NCI-H1436 (cell line): Measurements from ENCODE around the gene KMT2A.
"Not testable (repeated sequence)": the region's sequence is repeated elsewhere in the genome, so short reads cannot be mapped to it uniquely, and the experiment has no call there.

Source experiments
- DNase-seq: peaks from one replicate; lab custom pipeline; 2025; lab: John Stamatoyannopoulos, UW

Gene KMT2A

DNA sequence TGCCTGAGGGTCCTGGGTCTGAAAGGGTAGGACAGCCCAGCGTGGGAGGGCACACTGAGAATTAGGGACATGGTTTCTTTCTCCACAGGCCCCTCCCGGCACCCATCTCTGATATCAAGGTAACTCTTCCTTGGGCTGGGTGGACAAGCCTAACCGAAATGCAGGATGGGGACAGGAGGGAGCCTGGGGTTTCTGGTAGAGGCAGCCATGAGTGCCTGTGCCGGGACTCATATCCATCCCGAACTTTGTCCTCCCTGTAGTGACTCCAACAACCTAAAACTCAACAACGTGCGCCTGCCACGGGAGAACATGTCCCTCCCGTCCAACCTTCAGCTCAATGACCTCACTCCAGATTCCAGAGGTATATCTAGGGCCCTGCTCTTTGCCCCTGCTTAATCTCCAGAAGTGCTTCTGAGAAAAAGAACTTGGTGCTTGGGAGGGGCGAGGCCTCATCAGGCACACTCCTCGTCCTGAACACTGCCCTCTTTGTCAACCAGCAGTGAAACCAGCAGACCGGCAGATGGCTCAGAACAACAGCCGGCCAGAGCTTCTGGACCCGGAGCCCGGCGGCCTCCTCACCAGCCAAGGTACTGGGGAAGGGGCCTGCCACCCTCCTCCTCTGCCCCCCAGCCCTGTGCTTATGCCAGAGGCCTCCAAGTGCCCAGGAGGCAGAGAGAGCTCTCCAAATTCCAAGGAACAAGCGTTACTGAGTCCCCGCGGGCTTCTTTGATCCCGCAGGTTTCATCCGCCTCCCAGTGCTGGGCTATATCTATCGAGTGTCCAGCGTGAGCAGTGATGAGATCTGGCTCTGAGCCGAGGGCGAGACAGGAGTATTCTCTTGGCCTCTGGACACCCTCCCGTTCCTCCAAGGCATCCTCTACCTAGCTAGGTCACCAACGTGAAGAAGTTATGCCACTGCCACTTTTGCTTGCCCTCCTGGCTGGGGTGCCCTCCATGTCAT is 97.8 kb downstream of the KMT2A start:
- DNase-seq = no peak

DNA sequence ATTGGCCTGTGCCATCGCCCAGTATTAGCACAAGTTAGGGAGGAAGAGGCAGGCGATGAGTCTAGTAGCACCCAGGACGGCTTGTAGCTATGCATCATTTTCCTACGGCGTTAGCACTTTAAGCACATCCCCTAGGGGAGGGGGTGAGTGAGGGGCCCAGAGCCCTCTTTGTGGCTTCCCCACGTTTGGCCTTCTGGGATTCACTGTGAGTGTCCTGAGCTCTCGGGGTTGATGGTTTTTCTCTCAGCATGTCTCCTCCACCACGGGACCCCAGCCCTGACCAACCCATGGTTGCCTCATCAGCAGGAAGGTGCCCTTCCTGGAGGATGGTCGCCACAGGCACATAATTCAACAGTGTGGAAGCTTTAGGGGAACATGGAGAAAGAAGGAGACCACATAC is 99.0 kb downstream of the KMT2A start:
- DNase-seq = no peak

DNA sequence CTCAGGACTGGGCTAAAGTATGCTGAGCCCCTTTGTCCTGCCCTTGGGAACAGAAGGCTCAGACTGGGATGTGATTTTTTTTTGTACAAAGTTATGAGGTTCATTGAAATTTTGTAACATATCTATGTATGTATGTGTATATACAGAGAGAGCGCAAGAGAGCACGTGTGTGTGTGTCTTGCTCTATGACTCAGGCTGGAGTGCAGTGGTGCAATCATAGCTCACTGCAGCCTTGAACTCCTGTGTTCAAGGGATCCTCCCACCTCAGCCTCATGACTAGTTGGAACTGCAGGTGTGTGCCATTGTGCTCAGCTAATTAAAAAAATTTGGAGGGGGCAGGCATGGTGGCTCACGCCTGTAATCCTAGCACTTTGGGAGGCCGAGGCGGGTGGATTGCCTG is 100.4 kb downstream of the KMT2A start:
- DNase-seq = no peak

DNA sequence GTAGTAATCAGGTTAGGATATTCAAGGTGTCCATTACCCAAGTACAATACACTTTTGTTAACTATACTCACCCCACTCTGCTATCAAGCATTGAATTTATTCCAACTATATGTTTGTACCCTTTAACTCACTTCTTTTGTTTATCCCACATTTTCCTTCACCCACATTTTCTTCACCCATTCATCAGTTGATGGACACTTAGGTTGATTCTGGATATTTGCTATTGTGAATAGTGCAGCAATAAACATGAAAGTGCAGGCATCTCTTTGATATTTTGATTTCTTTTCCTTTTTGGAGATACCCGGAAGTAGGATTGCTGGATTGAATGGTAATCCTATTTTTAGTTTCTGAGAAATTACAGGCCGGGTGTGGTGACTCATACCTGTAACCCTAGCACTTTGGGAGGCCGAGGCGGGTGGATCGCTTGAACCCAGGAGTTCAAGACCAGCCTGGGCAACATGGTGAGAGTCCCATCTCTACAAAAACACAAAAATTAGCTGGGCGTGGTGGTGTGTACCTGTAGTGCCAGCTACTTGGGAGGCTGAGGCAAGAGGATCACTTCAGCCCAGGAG is 101.2 kb downstream of the KMT2A start:
- no peak for DNase-seq

DNA sequence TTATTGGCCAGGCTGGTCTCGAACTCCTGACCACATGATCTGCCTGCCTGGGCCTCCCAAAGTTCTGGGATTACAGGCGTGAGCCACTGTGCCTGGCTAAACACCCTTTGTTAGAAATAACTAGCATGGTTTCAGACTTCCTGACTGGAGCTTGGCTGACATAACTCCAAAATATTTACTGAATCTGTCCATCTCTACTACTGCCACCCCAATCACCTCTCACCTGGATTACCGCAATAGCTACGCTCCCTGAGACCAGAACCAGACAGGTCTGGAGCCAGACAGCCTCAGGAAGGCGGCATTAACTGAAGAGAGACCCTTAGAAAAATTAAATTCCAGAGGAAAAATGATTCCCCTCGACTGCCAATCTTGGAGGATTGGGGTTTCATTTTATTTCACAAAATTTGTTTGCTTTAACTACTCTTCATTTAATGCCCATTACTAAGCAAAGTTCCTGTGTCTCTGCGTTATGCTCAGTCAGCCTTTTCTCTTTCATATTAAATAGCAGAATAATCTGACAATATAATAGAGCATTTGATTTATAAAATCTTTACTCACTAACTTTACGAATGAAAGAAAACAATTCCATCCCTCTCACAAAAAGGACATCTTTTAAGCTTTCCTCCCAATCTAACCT is 107.8 kb downstream of the KMT2A start:
- no peak for DNase-seq

DNA sequence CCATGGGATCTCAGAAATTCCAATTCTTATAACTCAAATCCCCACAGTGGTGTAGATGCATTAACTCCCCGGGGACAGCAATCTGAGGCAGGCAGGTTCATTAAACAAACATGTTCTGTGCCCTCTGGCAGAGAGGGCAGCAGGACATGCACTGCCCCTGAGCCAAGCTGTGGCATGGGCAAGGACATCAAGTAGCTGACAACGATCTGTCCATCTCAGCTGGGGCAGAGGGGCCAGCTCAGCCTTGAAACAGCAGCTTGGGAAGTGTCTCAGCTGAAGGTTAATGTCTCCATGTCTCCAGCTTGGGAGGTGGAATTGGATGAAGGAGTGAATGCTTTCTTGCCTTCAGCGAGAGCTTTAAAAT is 108.3 kb downstream of the KMT2A start:
- DNase-seq = no peak

DNA sequence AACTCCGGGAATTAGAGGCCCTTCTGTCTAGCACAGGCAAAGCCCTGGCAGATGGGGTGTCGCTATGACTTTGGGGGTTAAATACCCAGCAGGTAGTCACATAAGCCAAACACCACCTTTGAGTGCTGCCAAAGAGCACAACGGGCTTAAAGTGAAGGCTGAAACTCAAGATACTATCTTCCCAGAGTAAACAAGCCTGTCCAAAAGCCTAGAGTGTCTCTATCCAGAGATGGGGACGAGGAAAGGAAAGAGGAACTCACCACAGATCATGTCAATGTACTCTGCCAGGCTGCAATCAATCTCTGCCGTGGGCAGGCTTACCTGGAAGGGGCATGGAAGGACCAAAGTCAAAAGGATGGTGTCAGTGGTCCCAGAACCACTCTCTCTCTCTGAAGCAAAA is 109.2 kb downstream of the KMT2A start:
- no peak for DNase-seq

DNA sequence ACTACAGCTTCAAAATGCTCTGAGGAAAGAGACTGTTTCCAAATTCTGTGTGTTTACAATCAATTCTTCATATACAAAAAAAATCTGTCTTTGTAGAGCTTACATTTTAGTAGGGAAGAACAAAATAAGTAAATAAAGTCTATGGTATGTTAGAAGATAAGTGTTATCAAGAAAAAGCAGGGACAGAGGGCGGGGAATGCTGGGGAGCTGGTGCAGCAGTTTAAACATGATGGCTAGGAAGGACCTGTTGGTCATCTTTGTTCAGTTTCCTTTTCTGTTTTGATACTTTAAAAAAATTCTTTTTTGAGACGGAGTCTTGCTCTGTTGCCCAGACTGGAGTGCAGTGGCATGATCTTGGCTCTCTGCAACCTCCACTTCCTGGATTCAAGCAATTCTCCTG is 110.8 kb downstream of the KMT2A start:
- no peak for DNase-seq

DNA sequence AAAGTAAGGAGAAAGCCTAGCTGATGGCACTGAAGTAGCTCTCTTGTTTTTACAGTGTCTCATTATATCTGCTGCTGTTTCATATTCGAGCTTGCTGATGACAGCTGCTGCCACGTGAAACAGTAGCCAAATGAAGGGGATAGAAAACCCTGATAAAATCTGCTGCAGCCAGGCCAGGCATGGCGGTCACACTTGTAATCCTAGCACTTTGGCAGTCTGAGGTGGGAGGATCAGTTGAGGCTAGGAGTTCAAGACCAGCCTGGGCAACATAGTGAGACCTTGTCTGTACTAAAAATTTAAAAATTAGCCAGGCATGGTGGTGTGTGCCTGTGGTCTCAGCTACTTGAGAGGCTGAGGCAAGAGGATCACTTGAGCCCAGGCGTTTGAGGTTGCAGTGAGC is 116.0 kb downstream of the KMT2A start:
- no peak for DNase-seq

DNA sequence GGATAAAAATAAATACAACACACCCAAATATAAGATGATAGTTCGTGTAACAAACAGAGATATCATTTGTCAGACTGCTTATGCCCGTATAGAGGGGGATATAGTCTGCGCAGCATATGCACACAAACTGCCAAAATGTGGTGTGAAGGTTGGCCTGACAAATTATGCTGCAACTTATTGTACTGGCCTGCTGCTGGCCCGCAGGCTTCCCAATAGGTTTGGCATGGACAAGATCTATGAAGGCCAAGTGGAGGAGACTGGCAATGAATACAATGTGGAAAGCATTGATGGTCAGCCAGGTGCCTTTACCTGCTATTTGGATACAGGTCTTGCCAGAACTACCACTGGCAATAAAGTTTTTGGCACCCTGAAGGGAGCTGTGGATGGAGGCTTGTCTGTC is 124.5 kb downstream of the KMT2A start:
- no peak for DNase-seq

DNA sequence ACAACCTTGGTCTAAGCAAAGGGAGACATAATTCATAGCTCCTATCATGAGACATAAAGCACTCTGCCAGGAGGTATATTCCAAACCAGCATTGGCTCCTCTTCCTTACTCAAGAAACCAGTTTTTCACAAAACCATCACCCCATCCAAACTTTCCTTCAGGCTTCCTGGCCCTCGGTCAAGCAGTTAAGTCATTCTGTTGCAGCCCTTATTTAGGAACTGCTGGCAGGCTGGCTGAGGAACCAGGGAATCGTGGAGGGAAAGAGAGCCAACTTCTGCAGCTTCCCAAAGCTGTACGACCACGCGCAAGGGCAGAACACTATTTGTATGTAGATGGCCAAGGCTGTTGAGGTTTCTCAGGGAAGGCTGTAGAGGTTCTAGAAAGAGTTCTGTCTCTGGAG is 128.8 kb downstream of the KMT2A start:
- DNase-seq = no peak

DNA sequence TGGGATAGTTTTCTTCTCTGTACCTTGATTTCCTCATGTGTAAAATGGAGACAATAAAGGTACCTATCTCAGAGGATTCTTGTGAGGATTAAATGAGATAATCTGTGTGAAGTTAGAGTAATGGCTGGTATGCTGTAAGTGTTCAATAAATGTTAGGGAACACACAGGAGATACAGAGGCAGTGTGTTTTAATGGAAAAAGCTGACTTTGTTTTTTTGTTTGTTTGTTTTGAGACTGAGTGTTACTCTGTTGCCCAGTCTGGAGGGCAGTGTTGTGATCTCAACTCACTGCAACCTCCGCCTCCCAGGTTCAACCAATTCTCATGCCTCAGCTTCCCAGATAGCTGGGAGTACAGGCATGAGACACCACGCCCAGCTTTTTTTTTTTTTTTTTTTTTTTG is 133.4 kb downstream of the KMT2A start:
- no peak for DNase-seq

DNA sequence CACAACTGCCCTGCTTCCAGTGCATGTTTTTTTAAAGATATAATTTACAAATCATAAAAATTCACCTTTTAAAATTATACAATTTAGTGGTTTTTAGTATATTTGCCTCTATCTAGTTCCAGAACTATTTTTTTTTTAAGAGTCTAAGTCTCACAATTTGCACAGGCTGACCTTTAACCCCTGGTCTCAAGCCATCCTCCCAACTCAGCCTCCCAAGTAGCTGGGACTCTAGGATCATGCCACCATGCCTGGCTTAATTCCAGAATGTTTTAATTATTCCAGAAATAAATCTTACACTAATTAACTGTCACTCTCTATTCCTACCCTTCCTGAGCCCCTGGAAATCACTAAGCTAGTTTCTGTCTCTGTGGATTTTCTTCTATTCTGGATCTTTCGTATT is 134.5 kb downstream of the KMT2A start:
- no peak for DNase-seq

DNA sequence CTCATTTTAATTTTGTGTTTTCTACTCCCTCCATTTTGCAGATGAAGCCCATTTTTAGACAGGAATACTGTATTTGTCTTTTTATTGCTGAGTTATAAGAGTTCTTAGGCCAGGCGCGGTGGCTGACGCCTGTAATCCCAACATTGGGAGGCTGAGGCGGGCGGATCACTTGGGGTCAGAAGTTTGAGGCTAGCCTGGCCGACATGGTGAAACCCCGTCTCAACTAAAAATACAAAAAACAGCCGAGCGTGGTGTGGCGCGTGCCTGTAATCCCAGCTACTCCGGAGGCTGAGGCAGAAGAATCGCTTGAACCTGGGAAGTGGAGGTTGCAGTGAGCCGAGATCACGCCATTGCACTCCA is 135.4 kb downstream of the KMT2A start:
- DNase-seq = not testable (repeated sequence)

DNA sequence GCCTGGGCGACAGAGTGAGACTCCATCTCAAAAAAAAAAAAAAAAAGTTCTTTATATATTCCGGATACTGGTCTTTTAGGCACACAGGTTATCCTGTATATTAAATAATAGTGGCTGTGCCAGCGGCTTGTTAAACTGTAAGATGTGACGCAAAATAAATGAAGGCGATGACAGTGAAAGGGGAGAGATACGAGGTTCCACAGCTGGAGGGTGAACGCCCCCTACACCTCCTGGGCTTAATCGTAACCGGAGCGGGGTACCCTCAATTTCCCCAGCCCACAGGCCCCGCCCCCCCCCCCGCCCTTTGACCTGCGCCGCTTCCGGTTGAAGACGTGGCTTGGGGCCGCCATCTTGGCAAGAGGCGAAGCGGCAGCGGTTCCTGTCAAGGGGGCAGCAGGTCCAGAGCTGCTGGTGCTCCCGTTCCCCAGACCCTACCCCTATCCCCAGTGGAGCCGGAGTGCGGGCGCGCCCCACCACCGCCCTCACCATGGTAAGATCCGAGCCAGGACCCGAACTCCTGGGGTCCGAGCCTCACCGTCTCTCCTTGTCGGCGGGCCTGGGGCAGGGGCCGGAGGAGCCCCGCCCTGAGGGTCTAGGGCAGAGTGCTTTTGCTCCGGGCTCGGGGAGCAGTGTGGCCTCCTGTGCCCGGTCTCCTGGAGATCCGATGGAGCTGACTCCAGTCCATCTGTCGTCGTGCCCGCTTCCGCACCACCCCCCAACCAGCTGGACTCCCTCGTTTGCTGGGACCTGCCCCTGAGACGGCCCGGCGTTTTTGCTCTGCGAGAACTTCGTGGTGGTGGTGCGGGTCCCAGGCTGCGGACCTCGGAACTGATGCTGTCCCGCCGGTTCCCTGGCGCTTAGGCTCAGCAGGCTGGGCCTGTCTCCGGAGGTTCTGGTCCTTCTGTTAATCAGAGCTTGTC is 136.0 kb downstream of the KMT2A start, which contains the start of gene ARCN1:
Gene ARCN1 (plus strand): TSS at position 349 of the 920 bp plus-strand sequence. CDS start 139 bp downstream, at position 488.
- DNase-seq = peak; percentile 63

DNA sequence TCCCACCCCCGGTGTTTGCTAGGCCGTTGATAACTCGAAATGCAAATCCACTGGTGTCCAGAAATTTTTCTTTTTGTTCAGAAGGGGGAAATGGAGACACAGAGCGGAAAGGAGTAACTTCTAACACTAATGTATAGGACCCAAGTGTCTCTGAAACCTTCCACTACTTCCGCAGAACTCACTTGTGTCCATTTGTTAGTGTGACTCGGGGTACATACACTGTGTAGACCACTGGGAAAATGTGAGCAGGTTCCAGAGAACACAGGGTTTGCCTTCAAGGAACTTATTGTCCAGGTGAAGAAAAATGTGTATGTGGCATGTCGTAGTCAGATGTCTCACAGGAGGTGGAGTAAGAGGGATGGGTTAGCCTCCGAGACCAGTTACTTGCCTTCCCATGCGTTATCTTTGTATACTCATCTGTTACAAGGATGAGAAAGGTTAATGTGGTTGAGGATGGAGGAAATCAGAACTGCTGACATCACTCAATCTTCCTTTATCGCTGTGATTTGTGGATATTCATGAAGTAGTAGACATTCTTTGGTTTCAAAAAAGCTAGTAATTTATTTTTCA is 136.8 kb downstream of the KMT2A start:
- no peak for DNase-seq

DNA sequence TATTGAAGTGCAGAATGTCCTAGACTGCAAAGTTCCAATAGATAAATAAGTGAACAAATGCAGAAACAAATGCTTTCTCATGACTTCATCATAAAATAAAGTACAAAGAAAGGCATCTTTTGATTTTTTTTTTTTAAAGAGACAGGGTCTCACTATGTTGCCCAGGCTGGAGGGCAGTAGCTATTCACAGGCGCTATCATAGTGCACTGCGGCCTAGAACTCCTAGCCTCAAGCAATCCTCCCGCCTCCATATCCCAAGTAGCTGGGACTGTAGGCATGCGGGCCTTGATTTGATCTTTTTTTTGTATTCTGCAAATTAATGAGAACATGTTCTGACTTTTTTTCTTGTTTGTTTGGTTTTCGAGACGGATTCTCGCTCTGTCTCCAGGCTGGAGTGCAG is 138.3 kb downstream of the KMT2A start:
- DNase-seq = no peak
